Stimulated activated CD4-positive, alpha-beta T cell treated with anti-CD3 and anti-CD28 coated beads, Interleukin-12 subunit alpha, Interleukin-12 subunit beta, amount 100 ng/mL, for 24 hours (primary cell): ENCODE data around the gene CCDC83.
A peak's percentile ranks its signal among the peaks of the same experiment; 100 is the strongest.
"Not testable (repeated sequence)": the region's sequence is repeated elsewhere in the genome, so short reads cannot be mapped to it uniquely, and the experiment has no call there.

Experiments
- DNase-seq, 2 experiments: peaks; one replicate each; pipeline ENCODE4 v3.0.0-alpha.2; 2020; ENCODE audit warnings: low read depth in 2 of 2

The CCDC83 gene

GRCh38 chr11:85939099-85940015 is 84.2 kb downstream of the CCDC83 start:
- no peak for DNase-seq

GRCh38 chr11:85941380-85941973 is 86.3 kb downstream of the CCDC83 start:
- DNase-seq, result peak; percentile 9 to 33

GRCh38 chr11:85945296-85945695 is 90.1 kb downstream of the CCDC83 start:
- no peak for DNase-seq

DNA sequence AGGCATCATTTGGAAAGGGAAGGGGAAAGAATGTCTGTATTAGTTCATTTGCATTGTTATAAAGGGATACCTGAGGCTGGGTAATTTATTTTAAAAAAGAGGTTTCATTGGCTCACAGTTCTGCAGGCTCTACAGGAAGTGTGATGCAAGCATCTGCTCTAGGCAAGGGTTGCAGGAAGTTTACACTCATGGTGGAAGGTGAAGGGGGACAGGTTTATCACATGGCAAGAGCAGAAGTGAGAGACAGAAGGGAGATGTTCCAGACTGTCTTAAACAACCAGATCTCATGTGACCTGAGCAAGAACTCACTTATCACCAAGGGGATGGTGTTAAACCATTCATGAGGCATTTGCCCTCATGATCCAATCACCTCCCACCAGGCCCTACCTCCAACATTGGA is 90.6 kb downstream of the CCDC83 start:
- no peak for DNase-seq

- DNase-seq, result no peak
Measured at GRCh38 chr11:85946221-85946620, 91.0 kb downstream of the CCDC83 start.

- peak in 1 of 2 experiments; percentile 22 for DNase-seq
Measured at GRCh38 chr11:85947431-85948272, 92.5 kb downstream of the CCDC83 start.

DNA sequence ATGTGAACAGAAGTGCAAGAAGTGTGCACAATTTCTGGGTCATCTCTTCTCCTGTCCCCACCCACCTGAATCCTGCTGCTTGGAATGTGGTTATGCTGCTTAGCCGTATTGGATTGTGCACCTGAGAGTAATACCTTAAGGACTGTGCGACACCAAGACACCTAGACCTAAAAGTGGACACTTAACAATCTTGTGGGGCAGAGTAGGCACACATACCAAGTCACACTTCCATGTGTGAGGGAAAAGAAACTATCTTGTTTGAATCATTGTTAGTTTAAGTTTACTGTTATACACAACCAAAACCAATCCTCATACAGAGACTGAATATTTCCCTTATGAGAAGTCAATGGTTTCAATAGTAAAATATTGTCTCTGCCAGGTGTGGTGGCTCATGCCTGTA is 93.7 kb downstream of the CCDC83 start:
- DNase-seq, result no peak

GRCh38 chr11:85949798-85950197 is 94.6 kb downstream of the CCDC83 start:
- DNase-seq, result no peak

- DNase-seq, result no peak
Measured at GRCh38 chr11:85950317-85951048, 95.3 kb downstream of the CCDC83 start.

DNA sequence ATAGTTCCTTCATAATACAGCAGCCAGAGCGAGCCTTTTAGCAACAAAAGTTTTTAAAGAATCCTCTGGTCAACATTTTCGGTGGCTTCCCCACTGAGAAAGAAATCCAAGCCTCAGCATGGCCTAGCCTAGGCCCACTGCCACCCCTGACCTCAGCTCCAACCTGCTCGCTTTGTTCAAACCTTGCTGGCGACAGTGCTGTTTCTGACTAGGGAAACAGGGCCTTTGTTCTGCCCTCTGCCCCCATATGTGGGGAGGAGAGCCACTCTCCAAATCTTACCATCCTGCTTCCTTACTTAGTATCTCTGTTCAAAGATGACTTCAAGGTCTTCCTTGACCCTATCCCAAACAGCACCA is 95.8 kb downstream of the CCDC83 start:
- DNase-seq, result no peak

DNA sequence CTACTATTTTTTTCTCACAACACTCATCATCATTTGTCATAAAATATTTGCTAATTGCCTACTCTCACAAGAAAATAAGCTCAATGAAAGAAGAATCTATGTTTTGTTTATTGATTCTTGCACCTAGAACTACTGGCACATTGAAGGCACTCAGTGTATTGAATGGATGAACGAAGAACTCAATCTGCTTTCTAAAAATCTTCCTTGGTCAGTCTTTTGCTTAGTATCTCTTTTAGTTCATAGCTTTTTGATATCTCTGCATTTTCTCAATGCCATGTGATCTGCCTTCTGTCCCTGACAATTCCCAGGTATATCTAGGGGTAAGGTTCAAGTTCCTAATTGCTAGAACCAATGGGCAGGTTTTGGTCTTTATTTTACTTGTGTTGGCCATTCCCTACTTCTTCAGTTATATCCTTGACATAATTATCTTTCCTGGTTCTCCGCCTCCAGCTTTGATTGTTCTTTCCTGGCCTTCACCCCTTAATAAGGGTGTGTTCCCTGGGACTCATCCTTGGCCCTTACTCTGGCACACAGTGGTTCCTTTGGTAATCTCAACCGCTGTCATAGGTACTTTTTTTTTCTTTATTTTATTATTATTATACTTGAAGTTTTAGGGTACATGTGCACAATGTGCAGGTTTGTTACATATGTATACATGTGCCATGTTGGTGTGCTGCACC is 96.4 kb downstream of the CCDC83 start:
- no peak for DNase-seq

DNA sequence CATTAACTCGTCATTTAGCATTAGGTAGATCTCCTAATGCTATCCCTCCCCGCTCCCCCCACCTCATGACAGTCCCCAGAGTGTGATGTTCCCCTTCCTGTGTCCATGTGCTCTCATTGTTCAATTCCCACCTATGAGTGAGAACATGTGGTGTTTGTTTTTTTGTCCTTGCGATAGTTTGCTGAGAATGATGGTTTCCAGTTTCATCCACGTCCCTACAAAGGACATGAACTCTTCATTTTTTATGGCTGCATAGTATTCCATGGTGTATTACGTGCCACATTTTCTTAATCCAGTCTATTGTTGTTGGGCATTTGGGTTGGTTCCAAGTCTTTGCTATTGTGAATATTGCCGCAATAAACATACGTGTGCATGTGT is 96.9 kb downstream of the CCDC83 start:
- not testable (repeated sequence) for DNase-seq

- no peak for DNase-seq
Measured at GRCh38 chr11:85953491-85954143, 98.4 kb downstream of the CCDC83 start.

GRCh38 chr11:85955531-85955930 is 100.3 kb downstream of the CCDC83 start:
- no peak for DNase-seq

DNA sequence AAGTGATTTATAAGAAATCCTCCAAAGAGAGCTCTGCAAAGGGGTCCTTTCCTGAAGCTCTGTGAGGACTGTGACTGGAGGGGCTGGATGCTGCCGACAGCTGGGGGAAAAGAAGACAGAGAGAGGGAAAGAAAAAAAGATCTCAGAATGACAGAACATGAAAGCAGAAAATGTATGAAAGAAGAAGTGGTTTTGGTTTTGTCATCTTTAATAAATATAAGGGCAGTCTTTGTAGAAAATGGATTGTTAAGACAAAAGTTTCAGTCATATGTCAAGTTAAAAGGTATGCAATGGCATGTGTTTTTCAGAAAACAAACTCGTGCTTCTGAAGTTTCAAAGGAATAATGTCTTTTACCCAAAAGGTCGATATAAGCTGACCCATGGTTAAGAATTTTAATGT is 105.5 kb downstream of the CCDC83 start:
- DNase-seq, result no peak

GRCh38 chr11:85961130-85961529 is 105.9 kb downstream of the CCDC83 start:
- DNase-seq, result no peak

- DNase-seq, result no peak
Measured at GRCh38 chr11:85961930-85962363, 106.8 kb downstream of the CCDC83 start.

- no peak for DNase-seq
Measured at GRCh38 chr11:85965202-85965601, 110.0 kb downstream of the CCDC83 start.

GRCh38 chr11:85967457-85967856 is 112.3 kb downstream of the CCDC83 start:
- DNase-seq, result no peak
